ENCODE measurements around the gene ZNF532.
A peak's percentile ranks its signal among the peaks of the same experiment; 100 is the strongest.
"Not testable (repeated sequence)": the region's sequence is repeated elsewhere in the genome, so short reads cannot be mapped to it uniquely, and the experiment has no call there.

ZNF532 gene

GRCh38 chr18:58826926-58827325 is 37.8 kb upstream of the ZNF532 start:
- H3K4ac ChIP-seq (ENCODE audit: low read depth, low read length); H3K27me3 ChIP-seq (ENCODE audit: insufficient read depth, low read length, poor library complexity); H4K8ac ChIP-seq (ENCODE audit: low read depth, low read length); H2AK5ac ChIP-seq (ENCODE audit: low read length); DNase-seq; H3K18ac ChIP-seq (ENCODE audit: low read length); H3K4me2 ChIP-seq (ENCODE audit: low read length); H2BK120ac ChIP-seq (ENCODE audit: low read depth, low read length); H3K27ac ChIP-seq (ENCODE audit: low read depth, low read length); H2BK15ac ChIP-seq (replicated peaks; ENCODE audit: low read depth); H4K5ac ChIP-seq (ENCODE audit: low read length); H3K4me1 ChIP-seq (ENCODE audit: control insufficient read depth, low read depth, low read length); H3K4me3 ChIP-seq (ENCODE audit: low read length); H3K79me1 ChIP-seq (ENCODE audit: low read length); H3K56ac ChIP-seq (ENCODE audit: low read length); H2BK5ac ChIP-seq (ENCODE audit: low read length); H3K79me2 ChIP-seq (ENCODE audit: control insufficient read depth, insufficient read depth, low read length); H3K9ac ChIP-seq (ENCODE audit: low read length); H3K23ac ChIP-seq (ENCODE audit: low read length); H3K36me3 ChIP-seq (ENCODE audit: control insufficient read depth, insufficient read depth, low read length): not testable (repeated sequence)
- no CpG with 5 or more reads among the region's 6 CpGs for WGBS (ENCODE audit: extremely low coverage, insufficient coverage, low lambda C conversion rate)

DNA sequence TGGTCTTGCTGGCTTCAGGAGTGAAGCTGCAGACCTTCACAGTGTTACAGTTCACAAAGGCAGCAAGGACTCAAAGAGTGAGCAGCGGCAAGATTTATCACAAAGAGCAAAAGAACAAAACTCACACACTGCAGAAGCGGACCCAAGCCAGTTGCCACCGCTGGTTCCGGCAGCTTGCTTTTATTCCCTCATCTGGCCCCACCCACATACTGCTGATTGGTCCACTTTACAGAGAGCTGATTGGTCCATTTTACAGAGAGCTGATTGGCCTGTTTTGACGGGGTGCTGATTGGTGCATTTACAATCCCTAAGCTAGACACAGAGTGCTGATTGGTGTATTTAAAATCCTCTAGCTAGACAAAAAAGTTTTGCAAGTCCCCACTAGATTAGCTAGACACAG is 37.2 kb upstream of the ZNF532 start:
- H2BK120ac ChIP-seq (ENCODE audit: low read depth, low read length) = no peak overlapping the region
- H3K23ac ChIP-seq (ENCODE audit: low read length) = no peak overlapping the region
- H3K27me3 ChIP-seq (ENCODE audit: insufficient read depth, low read length, poor library complexity) = no peaks in the 10 kb centered on the region
- no peaks in the 10 kb centered on the region for H3K36me3 ChIP-seq (ENCODE audit: control insufficient read depth, insufficient read depth, low read length)
- H3K4me3 ChIP-seq (ENCODE audit: low read length) = no peak overlapping the region
- H3K18ac ChIP-seq (ENCODE audit: low read length) = no peak overlapping the region
- no peaks in the 10 kb centered on the region for H3K4me1 ChIP-seq (ENCODE audit: control insufficient read depth, low read depth, low read length)
- H4K8ac ChIP-seq (ENCODE audit: low read depth, low read length) = no peak overlapping the region
- H3K9ac ChIP-seq (ENCODE audit: low read length) = no peak overlapping the region
- WGBS (ENCODE audit: extremely low coverage, insufficient coverage, low lambda C conversion rate) = no CpG with 5 or more reads among the region's 5 CpGs
- no peaks in the 10 kb centered on the region for H3K79me1 ChIP-seq (ENCODE audit: low read length)
- no peaks in the 10 kb centered on the region for H3K79me2 ChIP-seq (ENCODE audit: control insufficient read depth, insufficient read depth, low read length)
- no peak overlapping the region for H3K4me2 ChIP-seq (ENCODE audit: low read length)
- no peak overlapping the region for H2AK5ac ChIP-seq (ENCODE audit: low read length)
- H3K56ac ChIP-seq (ENCODE audit: low read length) = no peak overlapping the region
- DNase-seq = no peak
- no peak overlapping the region for H3K27ac ChIP-seq (ENCODE audit: low read depth, low read length)
- H2BK5ac ChIP-seq (ENCODE audit: low read length) = no peak overlapping the region
- no peak overlapping the region for H4K5ac ChIP-seq (ENCODE audit: low read length)
- no peak overlapping the region for H3K4ac ChIP-seq (ENCODE audit: low read depth, low read length)
- H2BK15ac ChIP-seq (replicated peaks; ENCODE audit: low read depth) = no peak overlapping the region

DNA sequence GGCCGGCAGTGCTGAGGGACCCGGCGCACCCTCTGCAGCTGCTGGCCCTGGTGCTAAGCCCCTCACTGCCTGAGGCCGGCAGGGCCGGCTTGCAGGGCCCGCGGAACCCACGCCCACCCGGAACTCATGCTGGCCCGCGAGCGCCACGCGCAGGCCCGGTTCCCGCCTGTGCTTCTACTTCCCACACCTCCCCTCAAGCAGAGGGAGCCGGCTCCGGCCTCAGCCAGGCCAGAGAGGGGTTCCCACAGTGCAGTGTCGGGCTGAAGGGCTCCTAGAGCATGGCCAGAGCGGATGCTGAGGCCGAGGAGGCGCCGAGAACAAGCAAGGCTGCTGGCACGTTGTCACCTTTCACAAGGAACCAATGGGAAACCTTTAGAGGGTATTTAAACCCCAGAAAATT is 36.8 kb upstream of the ZNF532 start:
- no peak overlapping the region for H3K4me3 ChIP-seq (ENCODE audit: low read length)
- H3K4me1 ChIP-seq (ENCODE audit: control insufficient read depth, low read depth, low read length) = no peaks in the 10 kb centered on the region
- no peak overlapping the region for H2BK120ac ChIP-seq (ENCODE audit: low read depth, low read length)
- no peaks in the 10 kb centered on the region for H3K36me3 ChIP-seq (ENCODE audit: control insufficient read depth, insufficient read depth, low read length)
- H4K5ac ChIP-seq (ENCODE audit: low read length) = no peak overlapping the region
- H2BK5ac ChIP-seq (ENCODE audit: low read length) = no peak overlapping the region
- WGBS (ENCODE audit: extremely low coverage, insufficient coverage, low lambda C conversion rate) = no CpG with 5 or more reads among the region's 24 CpGs
- no peak for DNase-seq
- no peak overlapping the region for H3K23ac ChIP-seq (ENCODE audit: low read length)
- no peak overlapping the region for H3K4me2 ChIP-seq (ENCODE audit: low read length)
- H2AK5ac ChIP-seq (ENCODE audit: low read length) = no peak overlapping the region
- no peak overlapping the region for H3K9ac ChIP-seq (ENCODE audit: low read length)
- H3K27me3 ChIP-seq (ENCODE audit: insufficient read depth, low read length, poor library complexity) = no peaks in the 10 kb centered on the region
- H3K79me1 ChIP-seq (ENCODE audit: low read length) = no peaks in the 10 kb centered on the region
- H3K56ac ChIP-seq (ENCODE audit: low read length) = no peak overlapping the region
- H3K18ac ChIP-seq (ENCODE audit: low read length) = no peak overlapping the region
- H4K8ac ChIP-seq (ENCODE audit: low read depth, low read length) = no peak overlapping the region
- H3K4ac ChIP-seq (ENCODE audit: low read depth, low read length) = no peak overlapping the region
- H3K27ac ChIP-seq (ENCODE audit: low read depth, low read length) = no peak overlapping the region
- H3K79me2 ChIP-seq (ENCODE audit: control insufficient read depth, insufficient read depth, low read length) = no peaks in the 10 kb centered on the region
- no peak overlapping the region for H2BK15ac ChIP-seq (replicated peaks; ENCODE audit: low read depth)

GRCh38 chr18:58828399-58829121 is 36.1 kb upstream of the ZNF532 start:
- Histone ChIP-seq H3K27me3 (ENCODE audit: insufficient read depth, low read length, poor library complexity) (no peaks in the 10 kb centered on the region), H4K8ac (ENCODE audit: low read depth, low read length) (no peak overlapping the region), H3K79me2 (ENCODE audit: control insufficient read depth, insufficient read depth, low read length) (no peaks in the 10 kb centered on the region), H3K23ac (ENCODE audit: low read length) (no peak overlapping the region), H2BK15ac (replicated peaks; ENCODE audit: low read depth) (no peak overlapping the region), H3K4me3 (ENCODE audit: low read length) (no peak overlapping the region), H3K36me3 (ENCODE audit: control insufficient read depth, insufficient read depth, low read length) (no peaks in the 10 kb centered on the region), H2BK120ac (ENCODE audit: low read depth, low read length) (no peak overlapping the region), H3K4ac (ENCODE audit: low read depth, low read length) (peak overlapping the region; percentile 48), H3K79me1 (ENCODE audit: low read length) (no peaks in the 10 kb centered on the region), H3K4me1 (ENCODE audit: control insufficient read depth, low read depth, low read length) (no peaks in the 10 kb centered on the region), H3K18ac (ENCODE audit: low read length) (no peak overlapping the region), H4K5ac (ENCODE audit: low read length) (no peak overlapping the region), H2AK5ac (ENCODE audit: low read length) (peak overlapping the region; percentile 46), H2BK5ac (ENCODE audit: low read length) (no peak overlapping the region), H3K9ac (ENCODE audit: low read length) (no peak overlapping the region), H3K4me2 (ENCODE audit: low read length) (no peak overlapping the region), H3K27ac (ENCODE audit: low read depth, low read length) (no peak overlapping the region), H3K56ac (ENCODE audit: low read length) (no peak overlapping the region)
- no CpG with 5 or more reads among the region's 12 CpGs for WGBS (ENCODE audit: extremely low coverage, insufficient coverage, low lambda C conversion rate)
- no peak for DNase-seq

GRCh38 chr18:58829263-58829662 is 35.4 kb upstream of the ZNF532 start:
- H3K4ac ChIP-seq (ENCODE audit: low read depth, low read length) = peak overlapping the region; percentile 48
- H3K18ac ChIP-seq (ENCODE audit: low read length) = no peak overlapping the region
- no peak overlapping the region for H3K56ac ChIP-seq (ENCODE audit: low read length)
- H2BK120ac ChIP-seq (ENCODE audit: low read depth, low read length) = peak overlapping the region; percentile 65
- H3K4me2 ChIP-seq (ENCODE audit: low read length) = no peak overlapping the region
- H3K36me3 ChIP-seq (ENCODE audit: control insufficient read depth, insufficient read depth, low read length) = no peaks in the 10 kb centered on the region
- no peak for DNase-seq
- H2AK5ac ChIP-seq (ENCODE audit: low read length) = no peak overlapping the region
- H2BK5ac ChIP-seq (ENCODE audit: low read length) = no peak overlapping the region
- H2BK15ac ChIP-seq (replicated peaks; ENCODE audit: low read depth) = no peak overlapping the region
- H3K79me1 ChIP-seq (ENCODE audit: low read length) = no peaks in the 10 kb centered on the region
- H3K23ac ChIP-seq (ENCODE audit: low read length) = no peak overlapping the region
- H3K27me3 ChIP-seq (ENCODE audit: insufficient read depth, low read length, poor library complexity) = no peaks in the 10 kb centered on the region
- no peak overlapping the region for H4K8ac ChIP-seq (ENCODE audit: low read depth, low read length)
- no peak overlapping the region for H4K5ac ChIP-seq (ENCODE audit: low read length)
- no peak overlapping the region for H3K4me3 ChIP-seq (ENCODE audit: low read length)
- H3K4me1 ChIP-seq (ENCODE audit: control insufficient read depth, low read depth, low read length) = no peaks in the 10 kb centered on the region
- no peak overlapping the region for H3K27ac ChIP-seq (ENCODE audit: low read depth, low read length)
- WGBS (ENCODE audit: extremely low coverage, insufficient coverage, low lambda C conversion rate) = no CpG with 5 or more reads among the region's 3 CpGs
- no peak overlapping the region for H3K9ac ChIP-seq (ENCODE audit: low read length)
- no peaks in the 10 kb centered on the region for H3K79me2 ChIP-seq (ENCODE audit: control insufficient read depth, insufficient read depth, low read length)

DNA sequence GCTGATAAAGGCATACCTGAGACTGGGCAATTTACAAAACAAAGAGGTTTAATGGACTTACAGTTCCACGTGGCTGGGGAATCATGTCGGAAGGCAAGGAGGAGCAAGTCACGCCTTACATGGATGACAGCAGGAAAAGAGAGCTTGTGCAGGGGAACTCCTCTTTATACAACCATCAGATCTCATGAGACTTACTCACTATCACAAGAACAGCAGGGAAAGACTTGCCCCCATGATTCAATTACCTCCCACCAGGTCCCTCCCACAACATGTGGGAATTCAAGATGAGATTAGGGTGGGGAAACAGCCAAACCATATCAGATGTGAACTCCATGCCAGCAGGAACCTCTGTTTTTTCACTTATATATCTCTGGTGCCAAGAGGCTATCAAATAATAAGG is 34.8 kb upstream of the ZNF532 start:
- H3K9ac ChIP-seq (ENCODE audit: low read length); H3K79me1 ChIP-seq (ENCODE audit: low read length); H3K27me3 ChIP-seq (ENCODE audit: insufficient read depth, low read length, poor library complexity); H3K4me3 ChIP-seq (ENCODE audit: low read length); H2BK5ac ChIP-seq (ENCODE audit: low read length); H4K5ac ChIP-seq (ENCODE audit: low read length); H3K4me2 ChIP-seq (ENCODE audit: low read length); H3K56ac ChIP-seq (ENCODE audit: low read length); H2BK15ac ChIP-seq (replicated peaks; ENCODE audit: low read depth); H4K8ac ChIP-seq (ENCODE audit: low read depth, low read length); H3K79me2 ChIP-seq (ENCODE audit: control insufficient read depth, insufficient read depth, low read length); H3K27ac ChIP-seq (ENCODE audit: low read depth, low read length); H2AK5ac ChIP-seq (ENCODE audit: low read length); H3K23ac ChIP-seq (ENCODE audit: low read length); H2BK120ac ChIP-seq (ENCODE audit: low read depth, low read length); H3K36me3 ChIP-seq (ENCODE audit: control insufficient read depth, insufficient read depth, low read length); H3K18ac ChIP-seq (ENCODE audit: low read length); H3K4ac ChIP-seq (ENCODE audit: low read depth, low read length); H3K4me1 ChIP-seq (ENCODE audit: control insufficient read depth, low read depth, low read length): not testable (repeated sequence)
- DNase-seq = peak; percentile 81
- no CpG with 5 or more reads among the region's 3 CpGs for WGBS (ENCODE audit: extremely low coverage, insufficient coverage, low lambda C conversion rate)

Data from mesendoderm (in vitro differentiated cells).